Measurements from ENCODE around the gene EPB41L5. TPM values are rescaled to one million over a fixed set of nuclear protein-coding genes. Genes with fewer than 3 reads are reported as not detected.

The EPB41L5 gene
- total and polyA plus RNA-seq, 2 donors (not counting 3 experiments of a cell fraction or from before 2014, with no cell fraction given), result 8.4 to 13.6 TPM

- ChIA-PET CTCF (no interaction called here), POLR2A (no interaction called here)
- H3K9me1 ChIP-seq (replicated peaks; ENCODE audit: control insufficient read depth, extremely low read depth, insufficient read depth, low read length), result no peaks in the 10 kb centered on the region
- no peak overlapping the region for H3K4me3 ChIP-seq (replicated peaks in 1 of 3; ENCODE audit: insufficient read depth in 1 of 3, low read depth in 1 of 3, low read length in 3 of 3)
- H3K27me3 ChIP-seq (ENCODE audit: control insufficient read depth in 2 of 2, insufficient read depth in 2 of 2, low read length in 2 of 2), result no peaks in the 10 kb centered on the region
- H3K79me2 ChIP-seq (ENCODE audit: control insufficient read depth, insufficient read depth, low read length), result no peaks in the 10 kb centered on the region
- dilution Hi-C loops (cut with MboI; ENCODE audit: extremely low pct_ligation_motif_present, low sequenced_read_pairs) (no loop called here), intact Hi-C loops (cut with micrococcal nuclease) (loop anchor here (5.0 kb wide), 1 partner anchor 537 kb away; no protein-coding TSS in a partner anchor)
- H3K27ac ChIP-seq (ENCODE audit: insufficient read depth, low read depth, low read length), result no peak overlapping the region
- H4K20me1 ChIP-seq (replicated peaks; ENCODE audit: control insufficient read depth, extremely low read depth, insufficient read depth, low read length), result no peaks in the 10 kb centered on the region
- no peaks in the 10 kb centered on the region for H3K9me3 ChIP-seq (replicated peaks; ENCODE audit: control insufficient read depth, insufficient read depth, low read length)
- BruUV-seq (replicated peaks), result no TSS peak
- FAIRE-seq, result no peak
- H3K4me1 ChIP-seq (ENCODE audit: control insufficient read depth, extremely low read depth, insufficient read depth, low read length), result no peaks in the 10 kb centered on the region
- no peak overlapping the region for H3K9ac ChIP-seq (replicated peaks; ENCODE audit: extremely low read depth, insufficient read depth, low read length)
- TF ChIP-seq EZH2 (IDR thresholded peaks at IDR 0.05; ENCODE audit: borderline replicate concordance, low read depth, low read length, severe bottlenecking) (no peak), JUN (IDR thresholded peaks at IDR 0.05; ENCODE audit: borderline replicate concordance, insufficient read depth, insufficient read length, low read depth) (no peak), POLR2A (IDR thresholded peaks at IDR 0.05; ENCODE audit: low read depth, low read length) (no peak), FOS (IDR thresholded peaks at IDR 0.05; ENCODE audit: borderline replicate concordance, insufficient read depth, low read length) (no peak), POLR2AphosphoS5 (IDR thresholded peaks at IDR 0.05; ENCODE audit: insufficient read depth, low read depth, low read length) (no peak)
- H3K36me3 ChIP-seq (ENCODE audit: control insufficient read depth in 2 of 2, extremely low read depth in 1 of 2, insufficient read depth in 2 of 2, low read length in 2 of 2), result no peaks in the 10 kb centered on the region
- no peak for DNase-seq (ENCODE audit: low read depth, low spot score)
- H3K4me2 ChIP-seq (ENCODE audit: insufficient read depth, low read length), result no peak overlapping the region
- no peak overlapping the region for H2AFZ ChIP-seq (ENCODE audit: low read depth, low read length)
Measured at GRCh38 chr2:120179396-120179795, 166.5 kb downstream of the EPB41L5 start.

DNA sequence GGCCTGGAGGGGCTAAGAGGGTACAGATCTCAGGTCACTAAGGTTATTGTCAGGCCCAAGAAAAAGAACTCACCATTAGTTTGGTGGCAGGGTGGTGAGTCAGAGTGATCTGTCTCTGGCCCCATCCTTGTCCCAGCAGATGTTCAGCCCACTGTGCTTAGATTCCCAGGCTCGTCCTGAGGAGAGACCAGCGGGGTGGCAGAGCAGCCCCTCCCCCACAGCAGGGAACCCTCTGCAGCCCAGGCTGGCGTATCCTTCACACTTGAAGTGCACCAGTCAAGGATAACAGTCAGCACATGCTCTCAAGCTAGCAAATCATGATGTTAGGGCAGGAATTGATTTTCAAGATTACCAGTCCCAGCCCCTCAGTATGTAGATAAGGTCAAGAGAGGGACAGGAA, 167.2 kb downstream of the EPB41L5 start:
- Histone ChIP-seq H3K4me1 (ENCODE audit: control insufficient read depth, extremely low read depth, insufficient read depth, low read length) (no peaks in the 10 kb centered on the region), H2AFZ (ENCODE audit: low read depth, low read length) (no peak overlapping the region), H3K9ac (replicated peaks; ENCODE audit: extremely low read depth, insufficient read depth, low read length) (no peak overlapping the region), H3K79me2 (ENCODE audit: control insufficient read depth, insufficient read depth, low read length) (no peaks in the 10 kb centered on the region), H3K36me3 (ENCODE audit: control insufficient read depth in 2 of 2, extremely low read depth in 1 of 2, insufficient read depth in 2 of 2, low read length in 2 of 2) (no peaks in the 10 kb centered on the region), H3K4me3 (replicated peaks in 1 of 3; ENCODE audit: insufficient read depth in 1 of 3, low read depth in 1 of 3, low read length in 3 of 3) (no peak overlapping the region), H3K27me3 (ENCODE audit: control insufficient read depth in 2 of 2, insufficient read depth in 2 of 2, low read length in 2 of 2) (no peaks in the 10 kb centered on the region), H3K4me2 (ENCODE audit: insufficient read depth, low read length) (no peak overlapping the region), H3K9me1 (replicated peaks; ENCODE audit: control insufficient read depth, extremely low read depth, insufficient read depth, low read length) (no peaks in the 10 kb centered on the region), H3K9me3 (replicated peaks; ENCODE audit: control insufficient read depth, insufficient read depth, low read length) (no peaks in the 10 kb centered on the region), H3K27ac (ENCODE audit: insufficient read depth, low read depth, low read length) (no peak overlapping the region), H4K20me1 (replicated peaks; ENCODE audit: control insufficient read depth, extremely low read depth, insufficient read depth, low read length) (no peaks in the 10 kb centered on the region)
- FAIRE-seq (no peak), DNase-seq (ENCODE audit: low read depth, low spot score) (no peak)
- ChIA-PET CTCF (interaction anchor here (2.5 kb wide), 1 partner anchor 133 kb away, joined by 9 read pairs; no protein-coding TSS in a partner anchor), POLR2A (no interaction called here)
- BruUV-seq (replicated peaks), result no TSS peak
- TF ChIP-seq POLR2A (IDR thresholded peaks at IDR 0.05; ENCODE audit: low read depth, low read length), result no peak
- TF ChIP-seq EZH2 (IDR thresholded peaks at IDR 0.05; ENCODE audit: borderline replicate concordance, low read depth, low read length, severe bottlenecking), result no peak
- no peak for TF ChIP-seq GATA2 (IDR thresholded peaks at IDR 0.05; ENCODE audit: insufficient read depth, insufficient read length, low read depth, low read length)
- no peak for TF ChIP-seq FOS (IDR thresholded peaks at IDR 0.05; ENCODE audit: borderline replicate concordance, insufficient read depth, low read length)
- TF ChIP-seq, protein P1, sequence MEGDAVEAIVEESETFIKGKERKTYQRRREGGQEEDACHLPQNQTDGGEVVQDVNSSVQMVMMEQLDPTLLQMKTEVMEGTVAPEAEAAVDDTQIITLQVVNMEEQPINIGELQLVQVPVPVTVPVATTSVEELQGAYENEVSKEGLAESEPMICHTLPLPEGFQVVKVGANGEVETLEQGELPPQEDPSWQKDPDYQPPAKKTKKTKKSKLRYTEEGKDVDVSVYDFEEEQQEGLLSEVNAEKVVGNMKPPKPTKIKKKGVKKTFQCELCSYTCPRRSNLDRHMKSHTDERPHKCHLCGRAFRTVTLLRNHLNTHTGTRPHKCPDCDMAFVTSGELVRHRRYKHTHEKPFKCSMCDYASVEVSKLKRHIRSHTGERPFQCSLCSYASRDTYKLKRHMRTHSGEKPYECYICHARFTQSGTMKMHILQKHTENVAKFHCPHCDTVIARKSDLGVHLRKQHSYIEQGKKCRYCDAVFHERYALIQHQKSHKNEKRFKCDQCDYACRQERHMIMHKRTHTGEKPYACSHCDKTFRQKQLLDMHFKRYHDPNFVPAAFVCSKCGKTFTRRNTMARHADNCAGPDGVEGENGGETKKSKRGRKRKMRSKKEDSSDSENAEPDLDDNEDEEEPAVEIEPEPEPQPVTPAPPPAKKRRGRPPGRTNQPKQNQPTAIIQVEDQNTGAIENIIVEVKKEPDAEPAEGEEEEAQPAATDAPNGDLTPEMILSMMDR (IDR thresholded peaks at IDR 0.05; ENCODE audit: extremely low read depth in 1 of 2, insufficient read depth in 1 of 2, low read depth in 1 of 2, low read length in 2 of 2), result no peak
- TF ChIP-seq MYC (IDR thresholded peaks at IDR 0.05; ENCODE audit: low read depth, low read length), result no peak
- TF ChIP-seq, protein P2, sequence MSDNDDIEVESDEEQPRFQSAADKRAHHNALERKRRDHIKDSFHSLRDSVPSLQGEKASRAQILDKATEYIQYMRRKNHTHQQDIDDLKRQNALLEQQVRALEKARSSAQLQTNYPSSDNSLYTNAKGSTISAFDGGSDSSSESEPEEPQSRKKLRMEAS (IDR thresholded peaks at IDR 0.05; ENCODE audit: insufficient read depth, insufficient read length), result no peak
- TF ChIP-seq POLR2AphosphoS5 (IDR thresholded peaks at IDR 0.05; ENCODE audit: insufficient read depth, low read depth, low read length), result no peak
- TF ChIP-seq JUN (IDR thresholded peaks at IDR 0.05; ENCODE audit: borderline replicate concordance, insufficient read depth, insufficient read length, low read depth), result no peak
- intact Hi-C loops (cut with micrococcal nuclease) (no loop called here), dilution Hi-C loops (cut with MboI; ENCODE audit: extremely low pct_ligation_motif_present, low sequenced_read_pairs) (no loop called here)
